MM.1S (cell line): Measurements from ENCODE around the gene MSH5.
A peak's percentile ranks its signal among the peaks of the same experiment; 100 is the strongest.

Experiments used
- DNase-seq: peaks from one replicate; pipeline ENCODE4 v3.0.0-alpha.2; 2015
- H2AFZ ChIP-seq: fragments of 300-600 bp; sonication (generic); 2 replicates; pipeline ENCODE4 v1.6.0; 2016; ENCODE audit warnings: antibody characterized with exemption, low read length
- H3F3A ChIP-seq: fragments of 300-600 bp; sonication (generic); 2 replicates; pipeline ENCODE4 v1.6.1; 2016; ENCODE audit warnings: mild to moderate bottlenecking, antibody characterized with exemption, low read length, moderate library complexity, mixed read lengths; ENCODE audit not compliant: insufficient read depth
- H3K27ac ChIP-seq: fragments of 300-600 bp; sonication (generic); 2 replicates; pipeline ENCODE4 v1.5.1; 2016; ENCODE audit warnings: mild to moderate bottlenecking, low read length
- H3K27me3 ChIP-seq: fragments of 300-600 bp; sonication (generic); replicated peaks from 2 replicates; pipeline ENCODE4 v1.6.0; 2016; ENCODE audit warnings: low read length; ENCODE audit not compliant: insufficient read depth
- H3K36me3 ChIP-seq: fragments of 300-600 bp; sonication (generic); replicated peaks from 2 replicates; pipeline ENCODE4 v1.6.1; 2016; ENCODE audit warnings: mild to moderate bottlenecking, low read length, mixed read lengths; ENCODE audit not compliant: insufficient read depth
- H3K4me1 ChIP-seq: fragments of 300-600 bp; sonication (generic); 2 replicates; pipeline ENCODE4 v1.6.1; 2016; ENCODE audit warnings: low read length, mixed read lengths
- H3K4me2 ChIP-seq: fragments of 300-600 bp; sonication (generic); 2 replicates; pipeline ENCODE4 v1.6.0; 2016; ENCODE audit warnings: low read depth, low read length
- H3K4me3 ChIP-seq: fragments of 300-600 bp; sonication (generic); 2 replicates; pipeline ENCODE4 v1.5.1; 2016; ENCODE audit warnings: low read length, mixed read lengths
- H3K79me2 ChIP-seq: fragments of 300-600 bp; sonication (generic); 2 replicates; pipeline ENCODE4 v1.6.1; 2016; ENCODE audit warnings: mixed run types, low read length, mixed read lengths
- H3K9ac ChIP-seq: fragments of 300-600 bp; sonication (generic); 2 replicates; pipeline ENCODE4 v1.6.1; 2016; ENCODE audit warnings: low read length, mixed read lengths
- H3K9me2 ChIP-seq: fragments of 300-600 bp; sonication (generic); replicated peaks from 2 replicates; pipeline ENCODE4 v1.6.1; 2016; ENCODE audit warnings: mild to moderate bottlenecking, low read length, mixed read lengths; ENCODE audit not compliant: insufficient read depth
- H3K9me3 ChIP-seq: fragments of 300-600 bp; sonication (generic); replicated peaks from 2 replicates; pipeline ENCODE4 v1.6.1; 2016; ENCODE audit warnings: mild to moderate bottlenecking, low read length, mixed read lengths; ENCODE audit not compliant: insufficient read depth
- H4K20me1 ChIP-seq: fragments of 300-600 bp; sonication (generic); 2 replicates; pipeline ENCODE4 v1.6.1; 2016; ENCODE audit warnings: mild to moderate bottlenecking, low read length, moderate library complexity, mixed read lengths; ENCODE audit not compliant: insufficient read depth
- EZH2 ChIP-seq: fragments of 300-600 bp; sonication (generic); optimal IDR thresholded peaks from 2 replicates; pipeline ENCODE3; 2017; ENCODE audit warnings: low read depth, mild to moderate bottlenecking, antibody characterized with exemption, low read length, mixed read lengths
- EZH2phosphoT487 ChIP-seq: fragments of 300-600 bp; sonication (generic); IDR thresholded peaks from 2 replicates; pipeline ENCODE4 v1.6.1; 2018; ENCODE audit warnings: antibody characterized with exemption, low read length
- TF ChIP-seq, protein P1 (sequence below): fragments of 300-600 bp; sonication (generic); IDR thresholded peaks from 2 replicates; pipeline ENCODE4 v1.5.1; 2016; ENCODE audit warnings: antibody characterized with exemption, low read length, mixed read lengths

The MSH5 gene

DNA sequence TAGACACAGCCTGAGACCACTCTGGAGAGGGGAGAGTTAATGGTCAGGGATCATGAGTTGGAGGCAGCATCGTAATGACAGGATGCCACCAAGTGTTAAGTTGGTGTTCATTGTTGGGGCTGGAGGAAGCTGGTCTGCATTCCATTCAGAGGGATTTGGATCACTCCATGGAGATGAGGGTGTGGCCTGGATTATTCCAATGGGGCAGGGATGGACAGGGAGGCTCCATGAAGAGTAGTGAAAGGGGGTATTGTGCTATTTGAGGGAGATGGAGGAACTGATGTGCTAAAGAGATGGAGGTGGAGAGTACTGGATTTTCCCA is 23.8 kb downstream of the MSH5 start:
- Histone ChIP-seq H3K36me3 (no peaks in the 10 kb centered on the region), H3K4me2 (no peak overlapping the region), H4K20me1 (no peaks in the 10 kb centered on the region), H3K79me2 (no peaks in the 10 kb centered on the region), H3K9ac (no peak overlapping the region), H3K4me1 (peaks cover 16% of the 10 kb centered on the region), H3K27me3 (no peaks in the 10 kb centered on the region), H3K4me3 (no peak overlapping the region), H3K9me3 (no peaks in the 10 kb centered on the region), H3K27ac (no peak overlapping the region), H3F3A (no peaks in the 10 kb centered on the region; the same call in 1 of the 2 replicates), H2AFZ (no peak overlapping the region), H3K9me2 (no peaks in the 10 kb centered on the region)
- DNase-seq: no peak
- TF ChIP-seq, protein P1, sequence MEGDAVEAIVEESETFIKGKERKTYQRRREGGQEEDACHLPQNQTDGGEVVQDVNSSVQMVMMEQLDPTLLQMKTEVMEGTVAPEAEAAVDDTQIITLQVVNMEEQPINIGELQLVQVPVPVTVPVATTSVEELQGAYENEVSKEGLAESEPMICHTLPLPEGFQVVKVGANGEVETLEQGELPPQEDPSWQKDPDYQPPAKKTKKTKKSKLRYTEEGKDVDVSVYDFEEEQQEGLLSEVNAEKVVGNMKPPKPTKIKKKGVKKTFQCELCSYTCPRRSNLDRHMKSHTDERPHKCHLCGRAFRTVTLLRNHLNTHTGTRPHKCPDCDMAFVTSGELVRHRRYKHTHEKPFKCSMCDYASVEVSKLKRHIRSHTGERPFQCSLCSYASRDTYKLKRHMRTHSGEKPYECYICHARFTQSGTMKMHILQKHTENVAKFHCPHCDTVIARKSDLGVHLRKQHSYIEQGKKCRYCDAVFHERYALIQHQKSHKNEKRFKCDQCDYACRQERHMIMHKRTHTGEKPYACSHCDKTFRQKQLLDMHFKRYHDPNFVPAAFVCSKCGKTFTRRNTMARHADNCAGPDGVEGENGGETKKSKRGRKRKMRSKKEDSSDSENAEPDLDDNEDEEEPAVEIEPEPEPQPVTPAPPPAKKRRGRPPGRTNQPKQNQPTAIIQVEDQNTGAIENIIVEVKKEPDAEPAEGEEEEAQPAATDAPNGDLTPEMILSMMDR: no peak
- TF ChIP-seq EZH2 (no peak), EZH2phosphoT487 (no peak)

DNA sequence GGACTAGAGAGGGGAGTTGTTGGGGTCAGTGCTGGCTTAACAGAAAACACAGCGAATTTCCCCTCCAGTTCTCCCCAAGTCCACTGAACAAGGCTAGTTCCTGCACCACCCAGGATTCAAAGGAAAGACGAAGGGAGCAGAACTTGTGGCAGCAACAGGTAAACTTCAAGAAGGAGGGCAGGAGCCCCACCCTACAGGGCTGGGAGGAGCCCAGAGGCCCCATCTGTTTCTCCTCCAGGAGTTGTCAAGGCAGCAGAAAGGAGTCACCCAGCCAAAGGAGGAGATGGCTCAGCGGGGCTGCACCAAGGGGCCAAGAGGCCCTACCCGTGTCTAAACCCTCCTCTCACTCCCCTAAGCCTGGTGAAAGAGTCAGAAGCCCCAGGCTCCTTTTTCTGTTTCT is 24.4 kb downstream of the MSH5 start:
- Histone ChIP-seq H3K79me2 (no peaks in the 10 kb centered on the region), H3F3A (no peaks in the 10 kb centered on the region; the same call in 1 of the 2 replicates), H2AFZ (no peak overlapping the region), H3K36me3 (no peaks in the 10 kb centered on the region), H3K4me1 (peaks cover 16% of the 10 kb centered on the region), H3K4me3 (no peak overlapping the region), H3K27ac (peak overlapping the region; percentile 36; the same call in 1 of the 2 replicates), H4K20me1 (no peaks in the 10 kb centered on the region), H3K9me2 (no peaks in the 10 kb centered on the region), H3K4me2 (peak overlapping the region; percentile 2; the same call in 1 of the 2 replicates), H3K9me3 (no peaks in the 10 kb centered on the region), H3K27me3 (no peaks in the 10 kb centered on the region), H3K9ac (no peak overlapping the region; the same call in 1 of the 2 replicates)
- TF ChIP-seq, protein P1: no peak
- TF ChIP-seq EZH2: no peak
- no peak for TF ChIP-seq EZH2phosphoT487
- no peak for DNase-seq

DNA sequence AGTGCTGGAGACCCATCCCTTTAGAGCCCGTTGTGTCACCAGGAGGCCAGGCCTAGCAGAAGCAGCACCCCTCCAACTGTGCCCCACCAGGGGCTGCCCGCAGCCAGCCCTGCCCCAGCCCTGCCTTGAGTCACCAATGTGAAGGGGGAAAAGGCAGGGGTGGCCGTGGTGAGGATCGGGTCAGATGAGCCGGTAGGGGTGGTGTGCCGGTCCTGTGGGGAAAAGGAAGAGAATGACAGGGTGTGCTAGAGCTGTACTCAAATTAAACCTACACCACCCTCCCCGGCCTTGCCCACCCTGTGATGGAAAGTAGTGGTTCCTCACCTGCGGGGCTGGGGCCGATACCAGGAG is 25.7 kb downstream of the MSH5 start:
- H4K20me1 ChIP-seq: no peaks in the 10 kb centered on the region

More for the DNA sequence above, 25.7 kb downstream of the MSH5 start:
- Histone ChIP-seq H3K9me3 (no peaks in the 10 kb centered on the region), H2AFZ (no peak overlapping the region), H3F3A (no peaks in the 10 kb centered on the region; the same call in 1 of the 2 replicates), H3K9me2 (no peaks in the 10 kb centered on the region), H3K4me2 (no peak overlapping the region), H3K9ac (no peak overlapping the region), H3K27ac (no peak overlapping the region), H3K4me1 (peaks cover 16% of the 10 kb centered on the region), H3K36me3 (no peaks in the 10 kb centered on the region), H3K79me2 (no peaks in the 10 kb centered on the region), H3K27me3 (no peaks in the 10 kb centered on the region), H3K4me3 (no peak overlapping the region)
- TF ChIP-seq EZH2phosphoT487 (no peak), EZH2 (no peak)
- TF ChIP-seq, protein P1: no peak
- no peak for DNase-seq
